Measurements from ENCODE around the gene EDN3. TPM values are rescaled to one million over a fixed set of nuclear protein-coding genes. Genes with fewer than 3 reads are reported as not detected.

EDN3 gene
- total and polyA plus RNA-seq, 9 of the 15 experiments (the other 6 are each of a cell fraction or from before 2014, with no cell fraction given): not detected

GRCh38 chr20:59318803-59319202, 18.4 kb downstream of the EDN3 start:
- ATAC-seq: no peak
- no peak for FAIRE-seq
- Histone ChIP-seq H3K36me3 (ENCODE audit: control insufficient read depth, insufficient read depth, low read length) (no peaks in the 10 kb centered on the region), H2AFZ (ENCODE audit: low read depth, low read length) (no peak overlapping the region), H3K27me3 (ENCODE audit: control insufficient read depth in 2 of 2, insufficient read depth in 2 of 2, low read length in 2 of 2) (peaks cover 34 to 54% of the 10 kb centered on the region in 2 experiments), H3K9ac (ENCODE audit: insufficient read depth in 1 of 2, low read depth in 2 of 2, low read length in 2 of 2) (no peak overlapping the region), H3K4me1 (replicated peaks in 1 of 2; ENCODE audit: control insufficient read depth in 2 of 2, insufficient read depth in 2 of 2, low read length in 2 of 2) (no peaks in the 10 kb centered on the region), H4K20me1 (replicated peaks; ENCODE audit: control insufficient read depth, insufficient read depth, low read length) (peaks cover 6% of the 10 kb centered on the region; the same call in 1 of the 2 replicates), H3K9me3 (replicated peaks; ENCODE audit: control insufficient read depth, insufficient read depth, low read depth, low read length) (no peaks in the 10 kb centered on the region), H3K4me3 (no peak overlapping the region), H3K9me1 (ENCODE audit: control insufficient read depth, insufficient read depth, low read length) (peaks cover 2% of the 10 kb centered on the region), H3K4me2 (ENCODE audit: insufficient read depth, low read length) (no peak overlapping the region), H3K79me2 (ENCODE audit: control insufficient read depth, insufficient read depth, low read length) (no peaks in the 10 kb centered on the region), H3K27ac (ENCODE audit: extremely low read depth, low read depth, low read length) (no peak overlapping the region)
- DNase-seq (ENCODE audit: extremely low read depth in 1 of 4, low spot score in 3 of 4): no peak
- ChIA-PET POLR2A (no interaction called here), CTCF (ENCODE audit: low intra/inter-chr PET ratio) (no interaction called here)
- in situ Hi-C loops (cut with MboI): no loop called here
- intact Hi-C loops (cut with micrococcal nuclease): no loop called here
- no TSS peak for BruUV-seq (replicated peaks)
- 0% methylated on average over 4 of the region's 4 CpGs for WGBS (ENCODE audit: insufficient coverage, low coverage, missing lambda C conversion rate)
- TF ChIP-seq CREB3 (tag; conservative IDR thresholded peaks at IDR 0.05; ENCODE audit: low read depth) (no peak), MAX (CRISPR knock-in tag; IDR thresholded peaks at IDR 0.05) (no peak)

- Histone ChIP-seq H3K36me3 (ENCODE audit: control insufficient read depth, insufficient read depth, low read length) (no peaks in the 10 kb centered on the region), H3K9ac (ENCODE audit: insufficient read depth in 1 of 2, low read depth in 2 of 2, low read length in 2 of 2) (no peak overlapping the region), H3K79me2 (ENCODE audit: control insufficient read depth, insufficient read depth, low read length) (no peaks in the 10 kb centered on the region), H3K9me1 (ENCODE audit: control insufficient read depth, insufficient read depth, low read length) (peaks cover 2% of the 10 kb centered on the region), H3K27ac (ENCODE audit: extremely low read depth, low read depth, low read length) (no peak overlapping the region), H3K27me3 (ENCODE audit: control insufficient read depth in 2 of 2, insufficient read depth in 2 of 2, low read length in 2 of 2) (peaks cover 40 to 57% of the 10 kb centered on the region in 2 experiments), H2AFZ (ENCODE audit: low read depth, low read length) (no peak overlapping the region), H3K4me3 (no peak overlapping the region), H3K4me1 (replicated peaks in 1 of 2; ENCODE audit: control insufficient read depth in 2 of 2, insufficient read depth in 2 of 2, low read length in 2 of 2) (no peaks in the 10 kb centered on the region), H3K9me3 (replicated peaks; ENCODE audit: control insufficient read depth, insufficient read depth, low read depth, low read length) (no peaks in the 10 kb centered on the region), H4K20me1 (replicated peaks; ENCODE audit: control insufficient read depth, insufficient read depth, low read length) (peaks cover 6% of the 10 kb centered on the region; the same call in 1 of the 2 replicates), H3K4me2 (ENCODE audit: insufficient read depth, low read length) (no peak overlapping the region)
- ATAC-seq (no peak), FAIRE-seq (no peak), DNase-seq (ENCODE audit: extremely low read depth in 1 of 4, low spot score in 3 of 4) (no peak)
- TF ChIP-seq RBFOX2 (IDR thresholded peaks at IDR 0.05; ENCODE audit: low read depth, low read length): no peak
- no TSS peak for BruUV-seq (replicated peaks)
- POLR2A ChIA-PET: no interaction called here
- 0% methylated on average over 10 of the region's 10 CpGs for WGBS (ENCODE audit: insufficient coverage, low coverage, missing lambda C conversion rate)
- CTCF ChIA-PET (ENCODE audit: low intra/inter-chr PET ratio): no interaction called here
- intact Hi-C loops (cut with micrococcal nuclease): no loop called here
- in situ Hi-C loops (cut with MboI): no loop called here
Measured at GRCh38 chr20:59320426-59320825, 20.0 kb downstream of the EDN3 start.

Data from K562 (cell line).